HG03135 (cell line): Measurements from ENCODE around the gene PIGN.

Experiments
- ATAC-seq: cut with Tn5 transposase; IDR thresholded peaks from one replicate; pipeline ENCODE4 v1.9.1; 2021; ENCODE audit warnings: mild to moderate bottlenecking, moderate library complexity; ENCODE audit not compliant: unreplicated experiment

Gene PIGN

DNA sequence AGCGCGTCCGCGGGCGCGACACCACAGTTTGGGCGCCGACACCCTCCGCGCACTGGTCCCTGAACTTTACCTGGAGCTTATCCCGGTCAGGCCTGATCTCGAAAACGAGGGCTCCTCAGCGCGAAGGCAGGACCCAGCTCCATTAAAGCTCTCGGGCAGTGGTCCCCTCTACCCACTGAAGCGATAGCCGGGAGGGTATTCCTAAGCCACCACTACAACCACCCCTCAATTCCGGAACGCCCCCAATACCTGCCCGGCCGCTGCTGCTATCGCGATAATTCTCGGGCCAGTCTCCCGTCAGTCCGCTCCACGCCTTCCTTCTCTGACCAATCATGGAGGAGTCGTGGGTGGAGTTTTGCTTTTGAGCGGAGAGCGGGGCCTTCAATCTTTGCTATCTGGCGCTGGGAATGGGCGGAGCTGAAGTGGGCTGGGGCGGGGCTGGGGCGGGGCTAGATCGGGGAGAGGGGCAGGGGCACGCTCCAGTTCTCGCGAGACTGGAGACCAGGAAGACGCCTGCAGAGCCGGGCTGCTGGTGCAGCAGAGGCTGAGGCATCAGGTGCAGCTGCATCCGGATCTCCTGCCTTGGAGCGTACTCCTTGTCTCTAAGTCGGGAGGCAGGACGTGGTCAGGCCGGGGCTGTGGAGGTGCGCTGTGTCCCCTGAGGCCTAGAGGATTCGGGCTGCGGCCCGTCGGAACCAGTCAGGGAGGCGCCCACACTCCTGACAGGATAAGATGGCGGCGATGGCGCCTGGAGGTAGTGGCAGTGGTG is at the start of gene PIGN, which contains the start of gene RELCH:
PIGN (minus strand) TSS at position 283 of the 769 bp plus-strand sequence. CDS start 25,703 bp downstream, outside the sequence.
RELCH (plus strand) TSS at position 482 of the 769 bp plus-strand sequence; CDS start at position 733, 251 bp downstream.
- peak; percentile 89 for ATAC-seq

DNA sequence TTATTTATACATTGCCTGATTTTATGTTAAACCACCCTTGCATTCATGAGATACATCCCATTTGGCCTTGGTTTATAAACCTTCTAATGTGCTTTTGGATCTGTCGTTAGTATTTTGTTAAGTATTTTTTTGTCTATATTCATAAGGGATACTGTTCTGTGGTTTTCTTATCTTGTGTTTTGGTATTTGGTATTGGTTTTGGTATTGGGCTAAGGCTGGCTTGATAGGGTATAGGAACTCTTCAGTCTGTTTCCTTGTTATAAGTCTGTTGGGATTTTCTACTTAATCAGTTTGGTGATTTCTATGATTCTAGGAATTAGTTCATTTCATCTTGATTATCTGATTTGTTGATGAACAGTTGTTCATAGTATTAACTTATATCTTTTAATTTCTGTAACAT is 49.4 kb upstream of the PIGN start:
- ATAC-seq = no peak

- ATAC-seq = no peak
Observed at GRCh38 chr18:62226047-62226446, 39.2 kb upstream of the PIGN start.

DNA sequence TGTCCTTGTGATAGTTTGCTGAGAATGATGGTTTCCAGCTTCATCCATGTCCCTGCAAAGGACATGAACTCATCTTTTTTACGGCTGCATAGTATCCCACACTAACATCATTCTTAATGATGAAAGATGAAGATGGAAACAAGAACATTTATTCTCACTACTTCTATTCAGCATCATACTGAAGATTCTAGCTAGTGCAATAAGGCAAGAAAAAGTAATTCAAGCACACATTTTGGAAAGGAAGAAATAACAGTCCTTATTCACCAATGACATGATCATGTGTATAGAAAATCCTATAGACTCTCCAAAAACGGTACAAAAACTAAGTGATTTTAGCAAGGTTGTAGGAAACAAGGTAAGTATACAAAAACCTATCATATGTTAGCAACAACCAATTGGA is 37.4 kb upstream of the PIGN start:
- ATAC-seq = no peak

DNA sequence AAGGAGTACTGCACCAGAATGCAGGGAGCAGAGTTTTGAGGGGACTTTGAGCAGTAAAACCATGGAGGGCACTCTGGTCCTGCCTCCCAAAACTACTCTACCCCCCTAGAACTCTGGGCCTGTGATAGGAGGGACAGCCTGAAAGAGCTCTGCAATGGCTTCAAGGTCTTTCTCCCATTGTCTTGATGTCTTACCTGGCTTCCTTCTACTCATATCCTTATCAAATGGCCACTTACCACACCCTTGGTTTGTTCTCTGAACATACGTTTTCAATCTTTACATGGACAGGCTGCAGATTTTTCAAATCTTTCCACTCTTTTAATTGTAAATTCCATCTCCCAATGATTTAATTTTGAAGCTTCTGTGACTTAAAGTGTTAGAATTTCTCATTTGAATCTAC is 27.9 kb upstream of the PIGN start:
- no peak for ATAC-seq

DNA sequence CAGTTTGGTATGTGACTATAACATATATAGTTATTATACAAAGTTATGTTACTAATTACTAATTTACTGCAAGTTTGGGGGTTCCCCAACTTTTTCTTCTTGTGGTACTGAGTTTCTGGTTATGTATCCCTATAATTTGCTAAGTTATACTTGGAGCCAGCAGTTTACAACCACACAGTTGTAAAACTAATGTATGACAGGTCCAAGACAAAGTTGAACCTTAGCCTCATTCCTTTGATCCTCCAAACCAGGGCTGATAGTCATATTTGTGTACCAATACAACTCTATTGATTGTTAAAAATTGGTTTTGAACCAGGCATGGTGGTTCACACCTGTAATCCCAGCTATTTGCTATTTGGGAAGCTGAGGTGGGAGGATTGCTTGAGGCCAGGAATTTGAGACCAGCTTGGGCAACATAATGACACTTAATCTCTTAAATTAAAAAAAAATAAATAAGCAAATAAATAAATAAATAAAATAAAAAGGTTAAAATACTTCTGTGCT is 24.5 kb upstream of the PIGN start:
- no peak for ATAC-seq

DNA sequence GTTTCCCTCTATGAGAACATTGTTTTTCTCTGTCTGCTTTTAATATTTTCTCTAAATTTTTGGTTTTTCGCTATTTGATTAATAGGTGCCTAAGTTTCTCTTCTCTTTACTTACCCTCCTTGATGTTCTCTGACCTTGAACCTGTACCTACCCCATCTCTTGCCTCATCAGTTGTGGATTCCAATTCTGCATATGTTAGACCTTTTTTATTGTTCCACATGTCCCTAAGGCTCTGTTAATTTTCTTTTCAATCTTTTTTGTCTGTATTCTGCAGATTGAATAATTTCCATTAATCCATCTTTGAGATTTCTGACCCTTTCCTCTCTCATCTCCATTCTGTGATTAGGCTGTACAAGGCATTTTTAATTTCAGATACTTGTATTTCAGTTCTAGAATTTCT is 23.3 kb upstream of the PIGN start:
- no peak for ATAC-seq

- no peak for ATAC-seq
Observed at GRCh38 chr18:62209046-62209445, 22.2 kb upstream of the PIGN start.

- ATAC-seq = no peak
Observed at GRCh38 chr18:62206593-62206992, 19.7 kb upstream of the PIGN start.

DNA sequence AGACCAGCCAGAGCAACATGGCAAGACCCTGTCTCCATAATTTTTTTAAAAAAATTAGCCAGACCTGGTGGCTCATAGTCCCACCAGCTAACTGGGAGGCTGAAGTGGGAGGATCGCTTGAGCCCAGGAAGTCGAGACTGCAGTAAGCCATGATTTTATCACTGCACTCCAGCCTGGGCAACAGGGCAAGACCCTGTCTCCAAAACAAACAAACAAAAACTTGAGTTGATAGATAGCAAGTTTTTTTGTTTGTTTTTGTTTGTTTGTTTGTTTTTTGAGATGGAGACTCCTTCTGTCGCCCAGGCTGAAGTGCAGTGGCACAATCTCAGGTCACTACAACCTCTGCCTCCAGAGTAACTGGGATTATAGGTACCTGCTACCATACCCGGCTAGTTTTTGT is 19.0 kb upstream of the PIGN start:
- ATAC-seq = no peak

GRCh38 chr18:62201870-62202269 is 15.0 kb upstream of the PIGN start:
- ATAC-seq = no peak

DNA sequence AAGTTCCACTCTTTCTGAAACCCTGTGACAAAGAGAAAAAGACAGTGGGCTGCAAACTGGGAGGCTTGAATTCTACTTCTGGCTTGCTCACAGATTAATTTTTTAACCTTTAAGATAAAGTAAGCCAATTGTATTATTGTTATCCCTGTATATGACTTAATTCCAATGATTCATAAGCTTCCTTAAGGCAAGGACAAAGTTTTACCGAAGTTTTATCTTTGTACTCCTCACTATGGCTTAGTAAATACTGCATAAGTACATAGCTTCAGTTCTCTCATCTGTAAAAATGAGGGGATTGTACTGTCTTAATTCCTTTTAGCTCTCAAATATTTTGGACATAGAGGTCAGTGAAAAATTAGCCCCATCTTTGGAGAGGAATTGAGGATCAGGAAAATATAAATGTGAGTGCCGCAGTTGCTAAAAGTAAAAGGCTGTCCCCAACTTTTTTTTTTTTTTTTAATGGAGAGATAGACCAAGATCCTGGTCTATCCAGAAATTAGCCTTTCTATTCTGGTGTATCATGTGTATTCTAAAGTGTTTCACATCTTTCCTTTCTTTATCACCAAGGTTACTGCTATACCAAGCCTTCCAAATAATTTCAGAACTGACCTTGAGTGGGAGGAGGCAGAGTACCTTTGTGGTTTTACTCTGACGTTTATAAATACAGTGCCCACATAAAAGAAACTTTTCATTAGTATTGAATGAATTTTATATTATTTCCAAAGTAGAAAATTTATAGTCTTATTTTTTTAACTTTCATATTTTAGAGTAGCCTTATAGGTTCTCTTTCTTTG is 13.5 kb upstream of the PIGN start:
- no peak for ATAC-seq

GRCh38 chr18:62199629-62200028 is 12.8 kb upstream of the PIGN start:
- ATAC-seq = no peak

- ATAC-seq = no peak
Observed at GRCh38 chr18:62198259-62198658, 11.4 kb upstream of the PIGN start.

DNA sequence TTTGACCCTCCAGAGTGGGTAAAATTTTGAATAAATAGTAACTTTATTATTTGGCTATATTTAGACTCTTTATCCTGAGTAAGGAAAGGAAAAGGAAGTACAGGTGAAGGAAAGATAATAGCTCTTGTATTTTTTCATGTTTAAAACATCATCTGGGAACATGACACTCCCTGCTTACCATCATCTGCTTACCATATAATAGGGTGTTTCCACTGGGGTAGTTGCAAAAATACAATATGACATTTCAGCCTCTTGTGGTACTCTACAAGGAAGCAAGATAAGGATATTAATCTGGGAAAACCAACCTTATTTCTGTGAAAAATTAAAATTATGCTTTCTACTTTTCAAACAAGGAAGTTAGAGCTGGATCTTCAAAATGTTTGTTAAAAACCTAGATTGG is 10.1 kb upstream of the PIGN start:
- no peak for ATAC-seq

DNA sequence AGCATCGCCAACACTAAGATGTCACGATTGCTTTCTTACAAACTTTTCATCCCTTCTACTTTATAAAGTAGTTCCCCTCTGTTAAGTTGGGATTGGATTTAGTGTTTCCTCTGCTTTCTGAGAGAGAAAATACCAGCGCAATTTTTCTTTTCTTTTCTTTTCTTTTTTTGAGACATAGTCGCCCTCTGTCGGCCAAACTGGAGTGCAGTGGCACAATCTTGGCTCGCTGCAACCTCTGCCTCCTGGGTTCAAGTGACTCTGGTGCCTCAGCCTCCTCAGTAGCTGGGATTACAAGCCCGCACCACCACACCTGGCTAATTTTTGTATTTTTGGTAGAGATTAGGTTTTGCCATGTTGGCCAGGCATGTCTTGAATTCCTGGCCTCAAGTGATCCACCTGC is 9.2 kb upstream of the PIGN start:
- no peak for ATAC-seq

DNA sequence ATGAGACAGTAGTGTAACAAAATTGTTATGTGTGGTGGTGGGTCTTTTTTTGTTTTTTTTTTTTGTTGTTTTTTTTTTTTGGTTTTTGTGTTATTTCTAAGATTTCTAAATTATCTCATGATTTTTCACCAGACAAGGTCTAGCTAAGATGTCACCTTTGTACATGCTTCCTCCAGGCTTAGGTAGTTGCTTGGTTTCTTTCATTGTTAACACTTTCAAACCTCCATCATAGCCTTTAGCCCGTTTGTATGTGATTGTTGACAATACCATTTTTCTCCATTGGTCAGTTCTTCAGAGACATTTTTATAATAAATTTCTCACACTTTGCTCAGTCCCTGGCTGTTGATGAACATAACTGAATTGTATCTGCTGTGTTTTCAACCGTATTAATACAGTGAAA is 2.4 kb upstream of the PIGN start:
- no peak for ATAC-seq

- peak; percentile 4 for ATAC-seq
Observed at GRCh38 chr18:62187543-62188510, 971 bp upstream of the PIGN start.

DNA sequence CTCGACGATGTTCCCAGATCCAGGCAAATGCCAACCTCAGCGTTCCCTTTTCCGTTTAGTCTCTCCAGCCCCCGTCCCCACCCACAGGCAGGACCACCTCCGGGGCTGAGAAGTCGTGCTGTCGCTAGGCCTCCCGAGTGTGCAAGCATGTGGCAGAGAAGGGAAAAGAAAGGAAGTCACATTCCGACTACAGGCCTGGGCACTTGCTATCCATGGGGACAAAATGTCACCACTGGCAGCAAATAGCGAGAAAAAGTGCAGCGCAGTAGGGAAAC is 420 bp downstream of the PIGN start:
- no peak for ATAC-seq

DNA sequence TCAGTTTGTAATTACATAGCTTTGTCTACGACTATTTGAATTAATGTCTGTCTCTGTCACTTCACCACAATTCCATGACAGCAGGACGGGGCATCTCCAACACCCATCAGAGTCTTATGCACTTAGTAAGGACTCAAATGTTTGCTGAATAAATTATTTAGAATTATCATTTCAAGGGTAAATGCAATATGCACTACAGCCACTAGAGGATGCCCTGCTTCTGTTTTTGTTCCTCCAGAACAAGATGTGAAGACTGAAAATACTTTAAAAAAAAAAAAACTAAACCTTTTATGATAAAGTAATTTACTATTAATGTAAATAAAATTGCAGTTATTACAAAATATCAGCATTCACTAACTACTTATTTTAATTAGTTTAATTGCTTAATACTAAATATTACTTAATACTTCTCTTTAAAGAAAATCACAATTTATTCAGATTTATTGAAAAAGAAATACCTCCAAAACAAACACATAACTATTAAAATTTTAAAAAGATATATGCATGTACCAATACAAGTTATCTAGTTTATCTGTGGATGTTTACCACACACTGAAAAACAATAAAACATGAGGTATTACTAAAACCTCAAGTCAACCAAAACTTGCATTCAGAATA is 3.2 kb downstream of the PIGN start:
- ATAC-seq = no peak

- no peak for ATAC-seq
Observed at GRCh38 chr18:62182220-62182619, 4.6 kb downstream of the PIGN start.
